ACHN (cell line): ENCODE measurements around the gene QPCTL.
"Not testable (repeated sequence)": the region's sequence is repeated elsewhere in the genome, so short reads cannot be mapped to it uniquely, and the experiment has no call there.

Experiments
- DNase-seq: peaks from one replicate; pipeline ENCODE4 v3.0.0-alpha.2; 2015
- in situ Hi-C: cut with HindIII; loops from 2 replicates; pipeline ENCODE4 v1.10.0; 2017; ENCODE audit warnings: low sequenced_read_pairs, low pct_ligation_motif_present, low pct_unique_long_range_greater_than_20kb

Gene QPCTL

GRCh38 chr19:45712699-45713067 lies 20.2 kb downstream of the QPCTL start:
- no peak for DNase-seq
- in situ Hi-C loops, result no loop called here

- in situ Hi-C loops, result no loop called here
- no peak for DNase-seq
These were observed 20.7 kb downstream of the QPCTL start for GRCh38 chr19:45713141-45713540.

GRCh38 chr19:45715139-45715538 lies 22.7 kb downstream of the QPCTL start:
- DNase-seq, result no peak
- in situ Hi-C loops, result no loop called here

GRCh38 chr19:45716359-45717130 lies 24.1 kb downstream of the QPCTL start:
- DNase-seq, result peak; percentile 19
- in situ Hi-C loops, result no loop called here

GRCh38 chr19:45717131-45717982 lies 24.9 kb downstream of the QPCTL start:
- in situ Hi-C loops, result no loop called here
- DNase-seq, result peak; percentile 98

DNA sequence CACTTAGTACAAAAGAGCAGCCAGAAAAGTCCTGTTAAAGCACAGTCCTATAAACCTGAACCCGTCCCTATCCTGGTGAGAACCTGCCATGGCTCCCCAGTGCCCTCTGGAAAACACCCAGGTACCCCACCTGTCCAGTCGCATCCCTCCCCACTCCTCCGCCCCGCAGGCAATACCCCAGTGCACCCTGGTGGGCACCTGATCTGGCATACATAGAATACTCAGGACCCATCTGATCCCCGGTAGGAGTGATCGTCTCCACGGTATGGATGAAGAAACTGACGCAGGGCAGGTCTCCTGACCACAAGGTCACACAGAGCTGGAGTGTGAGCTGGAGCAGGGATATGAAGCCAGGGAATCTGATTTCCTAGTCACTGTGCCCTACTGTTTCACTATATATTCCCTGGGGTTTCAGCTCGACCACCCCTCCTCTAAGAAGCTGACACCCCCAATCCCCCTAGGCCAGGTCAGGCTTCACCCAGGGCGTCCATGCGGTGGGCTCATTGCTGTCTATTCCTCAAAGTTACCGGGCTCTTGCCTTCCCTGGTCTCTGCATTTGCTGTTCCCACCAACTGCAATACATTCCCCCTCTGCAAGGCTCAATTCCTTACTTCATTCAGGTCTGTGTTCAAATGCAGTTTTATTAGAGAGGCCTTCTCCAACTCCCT lies 25.7 kb downstream of the QPCTL start:
- DNase-seq, result no peak
- in situ Hi-C loops, result no loop called here

GRCh38 chr19:45720065-45720464 lies 27.6 kb downstream of the QPCTL start:
- in situ Hi-C loops, DNase-seq: not testable (repeated sequence)

DNA sequence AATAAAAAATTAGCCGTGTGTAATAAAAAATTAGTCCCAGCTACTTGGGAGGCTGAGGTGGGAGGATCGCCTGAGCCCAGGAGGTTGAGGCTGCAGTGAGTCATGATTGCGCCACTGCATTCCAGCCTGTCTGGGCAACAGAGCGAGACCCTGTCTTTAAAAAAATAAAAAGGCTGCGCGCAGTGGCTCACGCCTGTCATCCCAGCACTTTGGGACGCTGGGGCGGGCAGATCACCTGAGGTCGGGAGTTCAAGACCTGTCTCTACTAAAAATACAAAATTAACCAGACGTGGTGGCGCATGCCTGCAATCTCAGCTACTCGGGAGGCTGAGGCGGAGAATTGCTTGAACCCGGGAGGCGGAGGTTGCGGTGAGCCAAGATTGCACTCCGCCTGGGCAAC lies 36.2 kb downstream of the QPCTL start:
- in situ Hi-C loops, DNase-seq: not testable (repeated sequence)

DNA sequence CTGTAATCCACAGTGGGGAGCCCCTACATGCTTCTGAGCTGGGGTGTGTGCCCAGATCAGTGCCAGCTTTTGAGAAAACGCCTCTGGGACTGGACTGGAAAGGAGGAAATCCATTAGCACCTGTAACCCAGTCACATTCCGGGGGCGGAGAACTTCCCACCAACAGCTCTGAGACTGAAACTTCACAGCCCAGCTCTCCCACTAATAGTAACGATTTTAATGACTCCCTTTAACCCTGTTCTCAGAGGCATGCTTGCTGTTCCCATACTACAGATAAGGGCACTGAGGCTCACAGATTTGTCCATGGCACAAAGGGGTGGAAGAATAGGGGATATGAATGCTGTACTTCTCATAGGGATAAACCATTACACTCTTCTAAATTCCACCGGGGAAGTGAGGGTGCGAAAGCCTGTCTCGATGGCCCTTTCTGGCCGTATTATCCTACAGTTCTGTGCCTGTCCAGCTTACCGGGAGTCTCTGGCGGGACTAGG lies 37.4 kb downstream of the QPCTL start:
- DNase-seq, result peak; percentile 9
- in situ Hi-C loops, result no loop called here

DNA sequence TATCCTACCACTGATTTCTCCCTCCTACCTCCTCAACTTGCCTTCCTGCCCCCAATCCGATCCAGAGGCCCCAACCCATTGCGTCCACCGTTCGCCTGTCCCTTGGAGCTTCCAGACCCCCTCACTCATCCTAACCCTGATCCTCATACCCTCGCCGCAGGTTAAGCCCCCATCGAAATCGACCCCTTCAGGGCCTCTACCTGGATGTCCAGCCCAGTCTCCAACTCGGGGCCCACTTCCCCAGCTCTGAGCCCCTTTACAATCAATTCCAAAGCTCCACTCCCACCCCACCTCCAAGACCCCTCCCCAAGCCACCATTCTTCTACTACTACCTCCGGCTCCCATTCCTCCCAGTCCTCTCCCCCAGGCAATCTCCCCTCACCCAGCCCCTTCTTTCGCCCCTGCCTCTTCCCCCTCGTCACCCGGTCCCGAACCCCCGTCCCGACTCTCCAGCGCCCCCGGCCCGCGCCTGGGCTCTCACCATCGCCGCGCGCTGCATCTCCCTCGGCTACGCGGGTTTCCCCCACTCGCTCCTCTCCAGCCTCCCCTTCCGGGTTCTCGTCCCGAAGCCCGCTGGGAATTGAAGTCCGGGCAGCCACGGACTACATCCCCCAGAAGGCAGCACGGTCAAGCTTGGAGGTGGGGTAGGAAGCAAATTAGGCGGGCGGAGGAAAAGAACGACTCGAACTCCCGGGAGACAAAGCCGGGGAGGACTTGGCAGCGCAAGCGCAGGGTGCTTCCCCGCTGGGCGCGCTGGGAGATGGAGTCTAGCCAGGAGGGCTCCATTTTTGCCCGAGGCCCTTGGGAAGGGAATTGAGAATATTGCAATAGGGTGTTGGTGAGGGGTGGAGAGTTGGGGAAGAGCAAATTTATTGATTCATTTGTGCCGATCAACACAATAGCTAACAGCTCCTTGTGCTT lies 38.2 kb downstream of the QPCTL start, which contains the start of gene FBXO46:
Gene FBXO46 (minus strand): TSS at position 529 of the 921 bp plus-strand sequence. CDS start 17,401 bp downstream, outside the sequence.
- DNase-seq, result peak; percentile 98
- in situ Hi-C loops, result no loop called here

DNA sequence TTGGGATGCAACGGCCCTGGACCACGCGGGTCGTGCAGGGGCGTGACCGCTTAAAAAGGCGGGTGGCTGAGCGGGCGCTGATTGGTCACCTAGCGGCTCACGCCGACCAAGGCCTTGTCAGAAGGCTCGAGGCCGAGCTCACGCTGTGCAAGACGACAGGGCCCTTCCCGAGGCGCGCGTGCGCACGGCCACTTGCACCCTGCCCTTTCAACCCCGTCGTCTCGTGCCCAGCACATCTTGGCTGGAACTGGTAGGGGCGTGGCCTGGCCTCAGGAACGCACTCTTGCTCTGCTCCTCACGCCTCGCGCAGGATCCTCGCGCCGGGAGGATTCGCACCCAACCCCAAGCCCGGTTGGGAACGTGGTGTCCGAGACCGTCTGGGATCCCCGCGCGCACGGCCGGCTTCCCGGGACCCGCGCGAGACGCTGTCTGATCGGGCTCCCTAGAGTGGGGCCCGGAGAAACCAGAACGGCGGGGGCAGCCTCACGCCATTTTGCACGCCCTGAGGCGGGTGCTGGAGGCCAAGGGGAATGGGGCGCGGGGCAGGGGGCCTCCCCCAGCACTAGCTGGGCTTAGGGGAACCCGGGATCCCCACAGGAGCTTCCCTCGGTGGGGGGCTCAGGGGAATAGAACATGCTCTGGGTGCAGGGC lies 40.8 kb downstream of the QPCTL start, which contains the start of gene MEIOSIN:
Gene MEIOSIN (plus strand): TSS at position 280 of the 651 bp plus-strand sequence. CDS start 1,938 bp downstream, outside the sequence.
- no peak for DNase-seq
- in situ Hi-C loops, result no loop called here

DNA sequence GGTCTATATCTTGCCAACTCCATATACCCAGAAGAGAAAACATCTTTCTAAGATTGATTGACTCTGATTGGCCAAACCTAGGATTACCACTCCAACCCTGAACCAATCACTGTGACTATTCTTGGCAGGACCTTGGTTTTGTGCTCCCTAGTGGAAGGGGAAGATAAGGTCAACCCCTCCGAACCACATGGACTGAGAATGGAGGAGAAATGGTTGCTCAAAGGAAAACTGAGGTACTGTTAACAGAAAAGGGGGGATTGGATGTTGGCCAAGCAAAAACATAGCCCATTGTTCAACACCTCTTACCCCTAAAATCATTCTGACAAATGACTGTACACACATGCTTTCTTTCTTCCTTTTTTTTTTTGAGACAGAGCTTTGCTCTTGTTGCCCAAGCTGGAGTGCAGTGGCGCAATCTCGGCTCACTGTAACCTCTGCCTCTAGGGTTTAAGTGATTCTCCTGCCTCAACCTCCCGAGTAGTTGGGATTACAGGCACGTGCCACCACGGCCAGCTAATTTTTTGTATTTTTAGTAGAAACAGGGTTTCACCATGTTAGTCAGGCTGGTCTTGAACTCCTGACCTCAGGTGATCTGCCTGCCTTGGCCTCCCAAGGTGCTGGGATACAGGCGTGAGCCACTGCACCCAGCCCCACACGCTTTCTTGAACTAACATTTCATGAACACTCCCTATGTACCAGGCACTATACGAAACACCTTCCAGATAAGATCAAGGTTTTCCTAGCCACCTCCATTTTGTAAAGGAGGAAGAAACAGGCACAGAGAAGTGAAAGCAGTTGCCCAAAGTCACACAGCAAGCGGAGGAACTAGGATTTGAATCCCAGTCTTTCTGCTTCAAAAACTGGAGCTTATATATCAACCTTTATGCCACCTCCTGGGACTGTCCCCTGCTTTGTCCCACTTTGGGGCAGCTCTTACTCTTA lies 47.3 kb downstream of the QPCTL start:
- in situ Hi-C loops, result no loop called here
- DNase-seq, result peak; percentile 20

DNA sequence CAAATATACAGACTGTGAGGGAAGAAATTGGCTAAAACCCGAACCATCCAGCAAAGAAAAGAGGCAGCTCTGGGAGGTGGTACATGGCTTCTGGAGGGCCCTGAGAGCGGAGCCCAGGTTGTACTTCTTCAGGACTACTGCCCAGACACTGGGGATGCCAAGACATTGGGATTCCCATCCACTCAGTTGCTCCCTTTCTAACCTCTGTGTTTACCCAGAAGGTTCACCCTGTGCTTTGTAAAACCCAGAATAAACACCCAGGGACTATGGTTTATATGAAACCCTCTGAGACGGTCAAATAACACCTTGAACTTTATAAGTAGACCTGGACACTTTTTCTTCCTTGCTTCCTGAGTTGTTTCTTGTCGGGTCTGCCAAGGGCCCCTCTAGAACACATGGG lies 50.5 kb downstream of the QPCTL start:
- no peak for DNase-seq
- in situ Hi-C loops, result no loop called here

DNA sequence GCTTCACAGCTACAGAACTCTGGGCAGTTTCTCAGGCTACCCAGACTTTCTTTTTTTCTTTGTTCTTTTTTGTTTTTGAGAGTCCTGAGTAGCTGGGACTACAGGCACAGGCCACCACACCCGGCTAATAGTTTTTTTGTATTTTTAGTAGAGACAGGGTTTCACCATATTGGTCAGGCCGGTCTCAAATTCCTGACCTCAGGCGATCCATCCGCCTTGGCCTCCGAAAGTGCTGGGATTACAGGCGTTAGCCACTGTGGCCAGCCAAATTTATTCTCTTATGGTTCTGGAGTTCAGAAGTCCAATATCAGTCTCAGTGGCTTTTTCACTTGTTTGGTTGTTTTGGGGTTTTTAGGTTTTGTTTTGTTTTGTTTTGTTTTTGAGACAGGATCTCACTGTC lies 53.1 kb downstream of the QPCTL start:
- in situ Hi-C loops, result no loop called here
- DNase-seq, result no peak

DNA sequence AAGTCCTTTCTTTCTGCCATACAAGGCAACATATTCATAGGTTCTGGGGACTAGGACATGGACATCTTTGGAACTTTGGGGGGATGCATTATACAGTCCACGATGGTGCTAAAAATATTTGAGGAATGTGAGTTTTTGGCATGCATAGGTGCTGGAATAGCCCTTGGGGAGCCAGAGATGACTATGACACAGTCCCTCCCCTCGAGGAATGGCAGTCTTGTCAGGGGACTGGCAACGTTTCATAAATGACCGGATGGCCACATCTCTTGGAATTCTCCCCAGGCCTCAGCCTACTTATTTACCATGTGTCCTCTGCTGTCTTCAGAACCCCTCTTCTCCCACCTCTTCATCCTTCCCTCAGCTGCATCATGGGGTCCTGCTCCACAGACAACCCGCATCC lies 54.4 kb downstream of the QPCTL start:
- no peak for DNase-seq
- in situ Hi-C loops, result no loop called here

DNA sequence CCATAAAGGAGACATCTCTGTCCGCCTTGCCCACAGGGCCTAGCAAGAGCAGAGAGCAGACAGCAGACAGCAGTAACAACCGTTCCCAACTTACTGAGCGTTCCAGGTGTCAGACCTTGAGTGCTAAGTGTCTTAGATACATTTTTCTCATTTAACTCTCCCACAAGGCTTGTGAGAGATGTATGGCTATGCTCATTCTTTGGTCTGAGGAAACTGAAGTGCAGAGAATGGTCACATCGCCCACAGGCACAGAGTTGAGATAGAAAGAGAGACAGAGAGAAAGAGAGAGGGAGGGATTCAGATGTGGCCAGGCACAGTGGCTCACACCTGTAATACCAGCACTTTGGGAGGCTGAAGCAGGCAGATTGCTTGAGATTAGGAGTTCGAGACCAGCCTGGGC lies 55.0 kb downstream of the QPCTL start:
- in situ Hi-C loops, result no loop called here
- DNase-seq, result no peak
